ENCODE data around the gene NOB1. TPM values are rescaled to one million over a fixed set of nuclear protein-coding genes. Genes with fewer than 3 reads are reported as not detected.

NOB1 gene
- total RNA-seq, 1 experiment from 2014 or later = 48.3 TPM

DNA sequence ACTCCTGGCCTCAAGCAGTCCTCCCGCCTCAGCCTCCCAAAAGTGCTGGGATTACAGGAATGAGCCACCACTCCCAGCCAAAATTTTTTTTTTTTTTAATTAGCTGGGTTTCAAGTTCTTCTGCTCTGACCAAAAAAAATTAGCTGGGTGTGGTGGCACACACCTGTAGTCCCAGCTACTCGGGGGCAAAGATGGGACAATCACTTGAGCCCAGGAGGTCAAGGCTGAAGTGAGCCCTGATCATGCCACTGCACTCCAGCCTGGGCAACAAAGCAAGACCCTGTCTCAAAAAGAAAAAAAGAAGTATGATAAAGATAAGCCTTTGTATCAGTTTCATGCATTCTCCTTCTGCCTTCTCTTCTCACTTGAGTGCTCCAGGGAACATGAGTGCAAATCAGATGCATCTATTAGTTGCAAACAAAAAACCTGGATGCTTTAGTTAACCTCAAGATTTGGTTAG is 30.3 kb downstream of the NOB1 start:
- no peak for DNase-seq (ENCODE audit: low read depth, low spot score)
- CTCF ChIA-PET = no interaction called here
- BruUV-seq (replicated peaks) = no TSS peak
- no peak for ATAC-seq
- POLR2A ChIA-PET = interaction anchor here (0.6 kb wide), 1 partner anchor 43 kb away, joined by 7 read pairs; no protein-coding TSS in a partner anchor
- Histone ChIP-seq H3K27ac (ENCODE audit: low read length) (peak overlapping the region; percentile 92), H3K4me3 (ENCODE audit: low read depth in 2 of 2, low read length in 2 of 2) (peak overlapping the region; percentile 59 to 78), H3K27me3 (ENCODE audit: control insufficient read depth, insufficient read depth, low read length) (no peaks in the 10 kb centered on the region), H3K4me1 (ENCODE audit: control insufficient read depth, insufficient read depth, low read length) (peaks cover 14% of the 10 kb centered on the region; the same call in 1 of the 2 replicates), H3K36me3 (ENCODE audit: control insufficient read depth, insufficient read depth, low read length) (no peaks in the 10 kb centered on the region; the same call in 1 of the 2 replicates), H3K9me3 (ENCODE audit: control insufficient read depth, insufficient read depth, low read depth, low read length) (no peaks in the 10 kb centered on the region)
- intact Hi-C loops (cut with micrococcal nuclease; ENCODE audit: unreplicated experiment) (no loop called here), in situ Hi-C loops (cut with HindIII; ENCODE audit: low pct_unique_long_range_greater_than_20kb, low sequenced_read_pairs) (no loop called here)
- TF ChIP-seq POLR2AphosphoS5 (IDR thresholded peaks at IDR 0.05; ENCODE audit: low read depth, low read length) (no peak), TCF7L2 (IDR thresholded peaks at IDR 0.05; ENCODE audit: low read depth, low read length) (no peak), SIN3A (IDR thresholded peaks at IDR 0.05; ENCODE audit: borderline replicate concordance, insufficient read depth, low read depth, low read length) (no peak)
- TF ChIP-seq, protein P1, sequence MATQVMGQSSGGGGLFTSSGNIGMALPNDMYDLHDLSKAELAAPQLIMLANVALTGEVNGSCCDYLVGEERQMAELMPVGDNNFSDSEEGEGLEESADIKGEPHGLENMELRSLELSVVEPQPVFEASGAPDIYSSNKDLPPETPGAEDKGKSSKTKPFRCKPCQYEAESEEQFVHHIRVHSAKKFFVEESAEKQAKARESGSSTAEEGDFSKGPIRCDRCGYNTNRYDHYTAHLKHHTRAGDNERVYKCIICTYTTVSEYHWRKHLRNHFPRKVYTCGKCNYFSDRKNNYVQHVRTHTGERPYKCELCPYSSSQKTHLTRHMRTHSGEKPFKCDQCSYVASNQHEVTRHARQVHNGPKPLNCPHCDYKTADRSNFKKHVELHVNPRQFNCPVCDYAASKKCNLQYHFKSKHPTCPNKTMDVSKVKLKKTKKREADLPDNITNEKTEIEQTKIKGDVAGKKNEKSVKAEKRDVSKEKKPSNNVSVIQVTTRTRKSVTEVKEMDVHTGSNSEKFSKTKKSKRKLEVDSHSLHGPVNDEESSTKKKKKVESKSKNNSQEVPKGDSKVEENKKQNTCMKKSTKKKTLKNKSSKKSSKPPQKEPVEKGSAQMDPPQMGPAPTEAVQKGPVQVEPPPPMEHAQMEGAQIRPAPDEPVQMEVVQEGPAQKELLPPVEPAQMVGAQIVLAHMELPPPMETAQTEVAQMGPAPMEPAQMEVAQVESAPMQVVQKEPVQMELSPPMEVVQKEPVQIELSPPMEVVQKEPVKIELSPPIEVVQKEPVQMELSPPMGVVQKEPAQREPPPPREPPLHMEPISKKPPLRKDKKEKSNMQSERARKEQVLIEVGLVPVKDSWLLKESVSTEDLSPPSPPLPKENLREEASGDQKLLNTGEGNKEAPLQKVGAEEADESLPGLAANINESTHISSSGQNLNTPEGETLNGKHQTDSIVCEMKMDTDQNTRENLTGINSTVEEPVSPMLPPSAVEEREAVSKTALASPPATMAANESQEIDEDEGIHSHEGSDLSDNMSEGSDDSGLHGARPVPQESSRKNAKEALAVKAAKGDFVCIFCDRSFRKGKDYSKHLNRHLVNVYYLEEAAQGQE (IDR thresholded peaks at IDR 0.05; ENCODE audit: insufficient read depth in 1 of 2, low read depth in 2 of 2, low read length in 1 of 2) = no peak
- TF ChIP-seq, protein P2, sequence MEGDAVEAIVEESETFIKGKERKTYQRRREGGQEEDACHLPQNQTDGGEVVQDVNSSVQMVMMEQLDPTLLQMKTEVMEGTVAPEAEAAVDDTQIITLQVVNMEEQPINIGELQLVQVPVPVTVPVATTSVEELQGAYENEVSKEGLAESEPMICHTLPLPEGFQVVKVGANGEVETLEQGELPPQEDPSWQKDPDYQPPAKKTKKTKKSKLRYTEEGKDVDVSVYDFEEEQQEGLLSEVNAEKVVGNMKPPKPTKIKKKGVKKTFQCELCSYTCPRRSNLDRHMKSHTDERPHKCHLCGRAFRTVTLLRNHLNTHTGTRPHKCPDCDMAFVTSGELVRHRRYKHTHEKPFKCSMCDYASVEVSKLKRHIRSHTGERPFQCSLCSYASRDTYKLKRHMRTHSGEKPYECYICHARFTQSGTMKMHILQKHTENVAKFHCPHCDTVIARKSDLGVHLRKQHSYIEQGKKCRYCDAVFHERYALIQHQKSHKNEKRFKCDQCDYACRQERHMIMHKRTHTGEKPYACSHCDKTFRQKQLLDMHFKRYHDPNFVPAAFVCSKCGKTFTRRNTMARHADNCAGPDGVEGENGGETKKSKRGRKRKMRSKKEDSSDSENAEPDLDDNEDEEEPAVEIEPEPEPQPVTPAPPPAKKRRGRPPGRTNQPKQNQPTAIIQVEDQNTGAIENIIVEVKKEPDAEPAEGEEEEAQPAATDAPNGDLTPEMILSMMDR (IDR thresholded peaks at IDR 0.05) = no peak

DNA sequence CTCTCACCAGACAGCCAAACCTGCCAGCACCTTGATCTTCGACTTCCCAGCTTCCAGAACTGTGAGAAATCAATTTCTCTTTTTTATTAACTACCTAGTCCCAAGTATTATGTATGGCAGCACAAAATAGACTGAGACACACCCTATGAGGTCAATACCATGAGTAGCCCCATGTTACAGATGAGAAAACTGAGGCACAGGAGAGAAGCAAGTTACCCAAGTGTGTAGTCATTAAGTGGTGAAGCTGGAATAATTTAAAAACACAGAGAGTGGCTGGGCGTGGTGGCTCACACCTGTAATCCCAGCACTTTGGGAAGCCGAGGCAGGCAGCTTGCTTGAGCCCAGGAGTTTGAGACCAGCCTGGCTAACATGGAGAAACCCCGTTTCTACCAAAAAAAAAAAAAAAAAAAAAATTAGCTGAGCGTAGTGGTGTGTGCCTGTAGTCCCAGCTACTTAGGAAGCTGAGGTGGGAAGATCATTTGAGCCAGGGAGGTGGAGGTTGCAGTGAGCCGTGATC is 33.2 kb downstream of the NOB1 start:
- in situ Hi-C loops (cut with HindIII; ENCODE audit: low pct_unique_long_range_greater_than_20kb, low sequenced_read_pairs) (no loop called here), intact Hi-C loops (cut with micrococcal nuclease; ENCODE audit: unreplicated experiment) (no loop called here)
- H3K27ac ChIP-seq (ENCODE audit: low read length) = peak overlapping the region; percentile 53
- no peak for DNase-seq (ENCODE audit: low read depth, low spot score)
- H3K36me3 ChIP-seq (ENCODE audit: control insufficient read depth, insufficient read depth, low read length) = peaks cover 2% of the 10 kb centered on the region
- POLR2A ChIA-PET = no interaction called here
- H3K4me3 ChIP-seq (ENCODE audit: low read depth in 2 of 2, low read length in 2 of 2) = no peak overlapping the region
- H3K27me3 ChIP-seq (ENCODE audit: control insufficient read depth, insufficient read depth, low read length) = no peaks in the 10 kb centered on the region
- TF ChIP-seq POLR2AphosphoS5 (IDR thresholded peaks at IDR 0.05; ENCODE audit: low read depth, low read length) (no peak), SIN3A (IDR thresholded peaks at IDR 0.05; ENCODE audit: borderline replicate concordance, insufficient read depth, low read depth, low read length) (no peak), TCF7L2 (IDR thresholded peaks at IDR 0.05; ENCODE audit: low read depth, low read length) (no peak)
- TF ChIP-seq, protein P1 (IDR thresholded peaks at IDR 0.05; ENCODE audit: insufficient read depth in 1 of 2, low read depth in 2 of 2, low read length in 1 of 2) = no peak
- TF ChIP-seq, protein P2 (IDR thresholded peaks at IDR 0.05) = no peak
- CTCF ChIA-PET = no interaction called here
- no peaks in the 10 kb centered on the region for H3K9me3 ChIP-seq (ENCODE audit: control insufficient read depth, insufficient read depth, low read depth, low read length)
- BruUV-seq (replicated peaks) = no TSS peak
- no peak for ATAC-seq
- peaks cover 14% of the 10 kb centered on the region; the same call in 1 of the 2 replicates for H3K4me1 ChIP-seq (ENCODE audit: control insufficient read depth, insufficient read depth, low read length)

All from Panc1 (cell line).